Lower lobe of right lung (tissue), 2 donors: ENCODE results near the gene CHTF8. TPM values are rescaled to one million over a fixed set of nuclear protein-coding genes. Genes with fewer than 3 reads are reported as not detected.

Source experiments
- ATAC-seq, 2 donors: fragments of 200-7000 bp; cut with Tn5 transposase; one replicate each; pipeline ENCODE4 v1.9.1; 2020 to 2022; ENCODE audit warnings: mild to moderate bottlenecking in 2 of 2, moderate library complexity in 2 of 2
- DNase-seq: peaks from one replicate; pipeline ENCODE4 v3.0.0-alpha.2; 2020
- H3K27ac ChIP-seq: fragments of 200-600 bp; one replicate; pipeline ENCODE4 v1.8.0; 2022
- H3K27me3 ChIP-seq: fragments of 200-600 bp; one replicate; pipeline ENCODE4 v1.8.0; 2022; ENCODE audit warnings: low read depth
- H3K36me3 ChIP-seq: fragments of 200-600 bp; one replicate; pipeline ENCODE4 v1.8.0; 2022; ENCODE audit warnings: mild to moderate bottlenecking
- H3K4me1 ChIP-seq: fragments of 200-600 bp; one replicate; pipeline ENCODE4 v1.8.0; 2022
- H3K4me3 ChIP-seq: fragments of 200-600 bp; one replicate; pipeline ENCODE4 v1.8.0; 2022; ENCODE audit warnings: mild to moderate bottlenecking
- H3K9me3 ChIP-seq: fragments of 200-600 bp; one replicate; pipeline ENCODE4 v1.8.0; 2022
- intact Hi-C: fragments of 100-400 bp; cut with DNase I; formaldehyde crosslinking; loops from one replicate; pipeline ENCODE4 v1.11.0; 2022
- long read RNA-seq: library from polyadenylated mRNA; unstranded; transcript quantifications from one replicate; pipeline ENCODE4 v2.0.0, GENCODE V29; 2021
- total RNA-seq: library from RNA; stranded (reverse); fragmentation: NEBNext Ultra II Directional; extraction: Animal tissue kit (Norgen Biotek cat#: 25700); gene quantifications from one replicate; pipeline ENCODE4 v1.2.1, GENCODE V29; 2021
- TF ChIP-seq, protein P1 (sequence below): fragments of 200-600 bp; IDR thresholded peaks from one replicate; pipeline ENCODE4 v1.8.0; 2022; ENCODE audit warnings: antibody characterized with exemption, mild to moderate bottlenecking
- donor health status: DM: no; HTN: yes; CAD: no; lungs with severe emphysema.

CHTF8 gene, protein sequence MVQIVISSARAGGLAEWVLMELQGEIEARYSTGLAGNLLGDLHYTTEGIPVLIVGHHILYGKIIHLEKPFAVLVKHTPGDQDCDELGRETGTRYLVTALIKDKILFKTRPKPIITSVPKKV
- 126 TPM for total RNA-seq
- long read RNA-seq, transcript CHTF8-205 (3 exons, 856 nt) = minor isoform, 8 of 73 reads
- long read RNA-seq, transcript CHTF8-203 (4 exons, 2,903 nt) = major isoform, 43 of 73 reads
- long read RNA-seq, transcript CHTF8-201 (1 exons, 2,561 nt) = minor isoform, 8 of 73 reads
- long read RNA-seq, partial matches to known transcripts = 2 of 73 reads
- long read RNA-seq, other reads (novel, unspliced or antisense) = 7 of 73 reads

DNA sequence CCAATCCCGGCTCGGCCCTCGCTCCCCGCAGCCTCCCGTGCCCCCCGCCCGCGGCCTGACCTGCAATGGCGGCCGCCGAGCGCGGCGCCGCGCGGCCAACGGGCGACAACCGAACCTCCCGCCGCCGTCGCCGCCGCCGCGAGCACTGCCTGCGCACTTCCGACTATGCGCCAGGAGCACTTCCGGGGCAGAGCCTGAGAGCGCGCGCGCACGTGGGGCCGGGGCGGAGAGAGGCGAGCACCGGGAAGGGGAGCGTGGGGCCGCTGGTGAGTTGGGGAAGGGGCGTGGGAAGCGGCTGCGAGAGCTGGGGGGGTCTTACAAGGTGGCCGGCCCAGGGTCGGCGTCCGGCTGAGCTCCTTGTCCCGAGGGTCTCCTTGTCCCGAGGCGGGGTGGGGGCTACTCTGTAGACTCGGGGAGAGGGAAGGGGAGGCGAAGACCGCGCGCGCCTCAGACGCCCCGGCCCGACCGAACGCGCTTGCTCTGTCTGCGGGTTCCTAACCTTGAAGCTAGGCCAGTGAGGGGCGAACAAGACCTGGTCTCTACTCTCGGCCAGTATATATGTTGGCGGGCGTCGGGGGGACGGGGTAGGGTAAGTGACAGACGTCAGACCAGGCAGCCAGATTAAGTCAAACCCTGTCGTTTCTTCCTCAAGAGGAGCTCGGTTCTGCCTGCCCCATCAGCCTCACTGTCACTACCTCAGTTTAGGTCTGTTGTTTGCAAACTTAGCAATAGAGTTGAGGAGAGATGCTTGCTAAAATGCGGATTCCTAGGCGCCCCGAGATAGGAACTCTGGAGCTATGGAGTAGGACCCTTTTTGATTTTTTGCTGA lies at the start of gene CHTF8, which contains the start of gene UTP4:
Gene CHTF8, minus strand, starts transcription at position 165 of the 829 bp plus-strand sequence. CDS start 11,130 bp downstream, outside the sequence.
Gene UTP4, plus strand, starts transcription at position 226 of the 829 bp plus-strand sequence. CDS start 811 bp downstream, outside the sequence.
- peaks cover 27% of the 10 kb centered on the region for H3K4me1 ChIP-seq
- peak within 1 kb of the TSS; percentile 90 for H3K4me3 ChIP-seq
- peak; percentile 95 to 97 for ATAC-seq
- DNase-seq = peak; percentile 92
- H3K27me3 ChIP-seq = no peaks in the 10 kb centered on the region
- TF ChIP-seq, protein P1, sequence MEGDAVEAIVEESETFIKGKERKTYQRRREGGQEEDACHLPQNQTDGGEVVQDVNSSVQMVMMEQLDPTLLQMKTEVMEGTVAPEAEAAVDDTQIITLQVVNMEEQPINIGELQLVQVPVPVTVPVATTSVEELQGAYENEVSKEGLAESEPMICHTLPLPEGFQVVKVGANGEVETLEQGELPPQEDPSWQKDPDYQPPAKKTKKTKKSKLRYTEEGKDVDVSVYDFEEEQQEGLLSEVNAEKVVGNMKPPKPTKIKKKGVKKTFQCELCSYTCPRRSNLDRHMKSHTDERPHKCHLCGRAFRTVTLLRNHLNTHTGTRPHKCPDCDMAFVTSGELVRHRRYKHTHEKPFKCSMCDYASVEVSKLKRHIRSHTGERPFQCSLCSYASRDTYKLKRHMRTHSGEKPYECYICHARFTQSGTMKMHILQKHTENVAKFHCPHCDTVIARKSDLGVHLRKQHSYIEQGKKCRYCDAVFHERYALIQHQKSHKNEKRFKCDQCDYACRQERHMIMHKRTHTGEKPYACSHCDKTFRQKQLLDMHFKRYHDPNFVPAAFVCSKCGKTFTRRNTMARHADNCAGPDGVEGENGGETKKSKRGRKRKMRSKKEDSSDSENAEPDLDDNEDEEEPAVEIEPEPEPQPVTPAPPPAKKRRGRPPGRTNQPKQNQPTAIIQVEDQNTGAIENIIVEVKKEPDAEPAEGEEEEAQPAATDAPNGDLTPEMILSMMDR = no peak
- peak within 1 kb of the TSS; percentile 91 for H3K27ac ChIP-seq
- no peaks in the 10 kb centered on the region for H3K9me3 ChIP-seq
- intact Hi-C loops = no loop called here
- peaks cover 22% of the 10 kb centered on the region for H3K36me3 ChIP-seq

DNA sequence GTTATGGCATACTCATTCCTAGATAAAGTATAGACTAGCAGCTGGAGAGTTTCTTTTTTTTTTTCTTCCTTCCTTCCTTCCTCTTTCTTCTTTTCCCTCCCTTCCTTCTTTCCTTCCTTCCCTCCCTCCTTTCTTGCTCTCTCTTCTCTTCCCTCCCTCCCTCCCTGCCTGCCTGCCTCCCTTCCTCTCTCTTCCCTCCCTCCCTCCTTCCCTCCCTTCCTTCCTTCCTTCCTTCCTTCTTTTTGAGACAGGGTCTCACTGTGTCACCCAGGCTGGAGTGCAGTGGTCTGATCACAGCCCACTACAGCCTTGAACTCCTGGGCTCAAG lies 47.6 kb upstream of the CHTF8 start:
- ATAC-seq = peak; percentile 5 to 19
- intact Hi-C loops = no loop called here
- no peaks in the 10 kb centered on the region for H3K27me3 ChIP-seq
- H3K27ac ChIP-seq = peak overlapping the region; percentile 4
- H3K9me3 ChIP-seq = no peaks in the 10 kb centered on the region
- no peak overlapping the region for H3K4me3 ChIP-seq
- TF ChIP-seq, protein P1 = no peak
- no peak for DNase-seq
- H3K36me3 ChIP-seq = no peaks in the 10 kb centered on the region
- peaks cover 29% of the 10 kb centered on the region for H3K4me1 ChIP-seq

DNA sequence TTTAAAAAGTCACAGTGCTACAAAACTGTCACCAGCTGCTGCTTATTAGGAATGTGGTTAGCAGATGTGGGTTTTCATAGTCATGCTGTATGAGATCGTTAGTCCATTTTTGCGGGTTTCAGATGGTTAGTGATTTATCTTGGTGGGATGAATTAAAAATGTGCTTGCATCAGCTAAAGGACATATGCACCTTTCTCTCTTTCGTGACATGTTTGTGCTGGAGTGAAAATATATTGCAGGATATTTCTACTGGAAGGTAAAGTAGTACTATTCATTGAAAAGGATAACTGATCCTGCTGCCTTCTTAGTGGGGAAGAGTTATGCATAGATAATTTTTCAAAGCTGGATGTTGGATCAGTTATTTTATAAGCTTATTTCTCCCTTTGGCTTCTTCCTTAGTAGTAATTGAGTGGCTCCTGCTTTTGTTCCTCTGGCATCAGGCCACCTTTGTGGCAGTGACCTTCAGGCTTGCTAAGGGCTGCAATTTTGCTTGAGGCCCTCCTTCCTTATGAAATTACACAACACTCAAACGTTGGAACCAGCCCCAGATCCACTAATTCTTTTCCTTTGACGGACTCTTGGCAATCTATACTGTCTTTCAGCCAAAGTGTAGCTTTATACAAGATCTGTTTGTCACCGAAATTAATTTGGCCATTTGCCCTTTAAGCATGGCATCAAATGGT lies 47.1 kb upstream of the CHTF8 start:
- TF ChIP-seq, protein P1 = no peak
- Histone ChIP-seq H3K4me1 (peaks cover 32% of the 10 kb centered on the region), H3K27ac (peak overlapping the region; percentile 44), H3K36me3 (no peaks in the 10 kb centered on the region), H3K4me3 (no peak overlapping the region), H3K9me3 (no peaks in the 10 kb centered on the region), H3K27me3 (no peaks in the 10 kb centered on the region)
- intact Hi-C loops = no loop called here
- DNase-seq (peak; percentile 65), ATAC-seq (peak; percentile 79 to 87)

DNA sequence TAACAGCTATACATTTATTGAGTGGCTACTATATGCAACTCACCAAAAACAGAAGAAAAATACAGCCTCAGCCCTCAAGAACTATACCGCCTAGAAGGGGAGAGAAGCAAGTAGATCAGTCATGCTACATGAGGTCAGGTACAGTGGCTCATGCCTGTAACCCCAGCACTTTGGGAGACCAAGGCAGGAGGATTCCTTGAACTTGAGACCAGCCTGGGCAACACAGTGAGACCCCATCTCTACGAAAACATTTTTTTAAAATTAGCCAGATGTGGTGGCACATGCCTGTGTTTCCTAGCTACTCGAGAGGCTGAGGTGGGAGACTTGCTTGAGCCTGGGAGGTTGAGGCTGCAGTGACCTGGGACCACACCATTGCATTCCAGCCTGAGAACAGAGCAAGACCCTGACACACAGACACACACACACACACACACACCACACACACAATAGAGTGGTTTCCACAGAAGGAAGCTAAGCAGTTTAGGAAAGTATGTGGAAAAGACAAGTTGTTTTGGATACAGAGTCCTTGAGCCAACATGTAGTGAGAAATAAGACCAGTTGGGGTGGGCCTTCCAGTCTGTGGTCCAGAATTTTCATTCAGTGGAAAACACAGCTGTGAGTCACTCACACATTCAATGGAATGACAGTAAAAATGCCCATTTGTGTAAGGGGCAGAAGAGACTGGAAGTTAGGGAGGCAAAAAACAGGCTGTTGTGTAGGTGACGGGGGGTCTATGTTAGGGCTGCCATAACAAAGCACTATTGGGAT lies 43.8 kb upstream of the CHTF8 start:
- Histone ChIP-seq H3K27ac (no peak overlapping the region), H3K9me3 (no peaks in the 10 kb centered on the region), H3K4me3 (no peak overlapping the region), H3K4me1 (peaks cover 53% of the 10 kb centered on the region), H3K36me3 (no peaks in the 10 kb centered on the region), H3K27me3 (no peaks in the 10 kb centered on the region)
- intact Hi-C loops = no loop called here
- ATAC-seq (no peak), DNase-seq (no peak)
- TF ChIP-seq, protein P1 = no peak
